SK-N-MC (cell line): ENCODE results near the gene KCNQ1.

Experiments used
- EZH2 ChIP-seq: fragments of 200-600 bp; sonication (generic); IDR thresholded peaks from one replicate; pipeline ENCODE4 v1.6.1; 2017; ENCODE audit warnings: antibody characterized with exemption
- FOXP2 ChIP-seq: optimal IDR thresholded peaks from 2 replicates; pipeline ENCODE3; 2011; ENCODE audit warnings: mild to moderate bottlenecking, moderate library complexity; ENCODE audit not compliant: insufficient read depth; ENCODE audit errors: extremely low read length, control extremely low read depth
- POLR2AphosphoS5 ChIP-seq: IDR thresholded peaks from 2 replicates; pipeline ENCODE4 v1.6.1; 2012; ENCODE audit warnings: mild to moderate bottlenecking, low read depth, low read length, borderline replicate concordance

DNA sequence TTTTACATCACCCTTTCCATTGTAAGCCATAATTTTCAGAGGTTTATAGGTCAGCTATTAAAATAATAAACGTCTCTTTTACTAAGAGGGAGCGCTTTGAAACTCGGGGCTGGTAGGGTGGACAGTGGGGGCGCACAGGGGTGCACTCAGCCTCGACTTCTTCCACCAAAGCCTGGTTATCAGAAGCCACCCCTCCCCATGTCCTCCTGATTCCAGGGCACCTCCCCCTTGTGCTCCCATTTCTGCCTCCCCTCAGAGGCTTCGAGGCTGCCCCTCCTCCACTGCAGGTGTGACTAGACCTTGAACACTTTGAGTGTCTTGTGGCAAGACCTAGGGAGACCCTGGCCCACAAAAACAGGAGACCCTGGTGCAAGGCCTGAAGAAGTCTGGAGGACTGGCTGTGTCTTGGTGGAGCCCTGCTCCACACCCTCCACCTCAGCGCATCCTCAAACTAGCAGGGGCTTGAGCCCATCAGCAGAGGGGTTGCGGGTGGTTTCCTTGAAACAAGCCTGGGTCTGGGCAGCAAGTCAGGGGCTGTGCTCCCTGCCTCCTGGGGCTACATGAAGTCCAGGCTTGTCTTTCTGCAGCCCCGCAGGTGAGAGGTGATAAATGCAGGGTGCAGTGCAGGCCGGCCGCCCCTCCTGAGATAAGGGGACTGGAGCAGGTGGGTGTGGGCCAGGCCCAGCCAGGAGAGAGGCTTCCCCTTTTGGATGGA, 437.7 kb downstream of the KCNQ1 start:
- TF ChIP-seq EZH2 (no peak), POLR2AphosphoS5 (no peak), FOXP2 (no peak)
